Stimulated activated naive CD4-positive, alpha-beta T cell (primary cell): ENCODE results near the gene KRTAP1-5.
"Not testable (repeated sequence)": the region's sequence is repeated elsewhere in the genome, so short reads cannot be mapped to it uniquely, and the experiment has no call there.

Experiments
- DNase-seq, 6 experiments: peaks; one replicate each; lab custom pipeline; 2025; lab: John Stamatoyannopoulos, UW

Gene KRTAP1-5

GRCh38 chr17:41004397-41004796, 22.6 kb downstream of the KRTAP1-5 start:
- no peak for DNase-seq

- DNase-seq, result no peak
These were observed 23.1 kb downstream of the KRTAP1-5 start for GRCh38 chr17:41003926-41004325.

- DNase-seq, result no peak
These were observed 24.2 kb downstream of the KRTAP1-5 start for GRCh38 chr17:41002814-41003213.

- DNase-seq, result no peak
These were observed 25.2 kb downstream of the KRTAP1-5 start for GRCh38 chr17:41001795-41002194.

- not testable (repeated sequence) for DNase-seq
These were observed 27.4 kb downstream of the KRTAP1-5 start, which contains the start of gene KRTAP3-2 for GRCh38 chr17:40999563-40999962. TSS of gene KRTAP3-2 (minus strand) at chr17:40999906. CDS start at chr17:40999853, 53 bp downstream.

- no peak for DNase-seq
These were observed 29.6 kb downstream of the KRTAP1-5 start for GRCh38 chr17:40997361-40997760.

- no peak for DNase-seq
These were observed 30.2 kb downstream of the KRTAP1-5 start for GRCh38 chr17:40996829-40997228.

GRCh38 chr17:40995116-40995515, 31.9 kb downstream of the KRTAP1-5 start:
- no peak for DNase-seq

GRCh38 chr17:40993839-40994238, 33.2 kb downstream of the KRTAP1-5 start, which contains the start of gene KRTAP3-3:
TSS of gene KRTAP3-3 (minus strand) at chr17:40994164. CDS start at chr17:40994097, 67 bp downstream.
- no peak for DNase-seq

GRCh38 chr17:40993084-40993483, 33.9 kb downstream of the KRTAP1-5 start:
- DNase-seq, result no peak

GRCh38 chr17:40992666-40993065, 34.3 kb downstream of the KRTAP1-5 start:
- DNase-seq, result no peak

GRCh38 chr17:40986920-40987319, 40.1 kb downstream of the KRTAP1-5 start:
- DNase-seq, result no peak

- no peak for DNase-seq
These were observed 42.8 kb downstream of the KRTAP1-5 start, which contains the start of gene KRT40 for GRCh38 chr17:40984226-40984625. TSS of gene KRT40 (minus strand) at chr17:40984326. CDS start at chr17:40984273, 53 bp downstream.

- no peak for DNase-seq
These were observed 45.9 kb downstream of the KRTAP1-5 start for GRCh38 chr17:40981115-40981514.

GRCh38 chr17:40980596-40980995, 46.4 kb downstream of the KRTAP1-5 start:
- DNase-seq, result no peak

GRCh38 chr17:40980117-40980516, 46.9 kb downstream of the KRTAP1-5 start:
- no peak for DNase-seq

GRCh38 chr17:40978575-40979151, 48.3 kb downstream of the KRTAP1-5 start:
- no peak for DNase-seq
